ENCODE data around the gene PHACTR3. TPM values are rescaled to one million over a fixed set of nuclear protein-coding genes. Genes with fewer than 3 reads are reported as not detected.

PHACTR3 gene
- total RNA-seq, 1 donor from 2014 or later: not detected

- Mint-ChIP-seq H3K9me3 (ENCODE audit: low read depth) (no peaks in the 10 kb centered on the region), H3K27ac (ENCODE audit: unreplicated experiment) (no peak overlapping the region), H3K36me3 (ENCODE audit: low read depth) (peaks cover 4% of the 10 kb centered on the region), H3K4me3 (ENCODE audit: unreplicated experiment) (no peak overlapping the region), H3K27me3 (ENCODE audit: low read depth) (peaks cover 41% of the 10 kb centered on the region), H3K4me1 (ENCODE audit: low read depth) (peaks cover 15% of the 10 kb centered on the region)
- TF ChIP-seq, protein P1, sequence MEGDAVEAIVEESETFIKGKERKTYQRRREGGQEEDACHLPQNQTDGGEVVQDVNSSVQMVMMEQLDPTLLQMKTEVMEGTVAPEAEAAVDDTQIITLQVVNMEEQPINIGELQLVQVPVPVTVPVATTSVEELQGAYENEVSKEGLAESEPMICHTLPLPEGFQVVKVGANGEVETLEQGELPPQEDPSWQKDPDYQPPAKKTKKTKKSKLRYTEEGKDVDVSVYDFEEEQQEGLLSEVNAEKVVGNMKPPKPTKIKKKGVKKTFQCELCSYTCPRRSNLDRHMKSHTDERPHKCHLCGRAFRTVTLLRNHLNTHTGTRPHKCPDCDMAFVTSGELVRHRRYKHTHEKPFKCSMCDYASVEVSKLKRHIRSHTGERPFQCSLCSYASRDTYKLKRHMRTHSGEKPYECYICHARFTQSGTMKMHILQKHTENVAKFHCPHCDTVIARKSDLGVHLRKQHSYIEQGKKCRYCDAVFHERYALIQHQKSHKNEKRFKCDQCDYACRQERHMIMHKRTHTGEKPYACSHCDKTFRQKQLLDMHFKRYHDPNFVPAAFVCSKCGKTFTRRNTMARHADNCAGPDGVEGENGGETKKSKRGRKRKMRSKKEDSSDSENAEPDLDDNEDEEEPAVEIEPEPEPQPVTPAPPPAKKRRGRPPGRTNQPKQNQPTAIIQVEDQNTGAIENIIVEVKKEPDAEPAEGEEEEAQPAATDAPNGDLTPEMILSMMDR (IDR thresholded peaks at IDR 0.05): no peak
- DNase-seq (ENCODE audit: low spot score): no peak
These were observed 226.3 kb downstream of the PHACTR3 start for GRCh38 chr20:59830665-59831023.

DNA sequence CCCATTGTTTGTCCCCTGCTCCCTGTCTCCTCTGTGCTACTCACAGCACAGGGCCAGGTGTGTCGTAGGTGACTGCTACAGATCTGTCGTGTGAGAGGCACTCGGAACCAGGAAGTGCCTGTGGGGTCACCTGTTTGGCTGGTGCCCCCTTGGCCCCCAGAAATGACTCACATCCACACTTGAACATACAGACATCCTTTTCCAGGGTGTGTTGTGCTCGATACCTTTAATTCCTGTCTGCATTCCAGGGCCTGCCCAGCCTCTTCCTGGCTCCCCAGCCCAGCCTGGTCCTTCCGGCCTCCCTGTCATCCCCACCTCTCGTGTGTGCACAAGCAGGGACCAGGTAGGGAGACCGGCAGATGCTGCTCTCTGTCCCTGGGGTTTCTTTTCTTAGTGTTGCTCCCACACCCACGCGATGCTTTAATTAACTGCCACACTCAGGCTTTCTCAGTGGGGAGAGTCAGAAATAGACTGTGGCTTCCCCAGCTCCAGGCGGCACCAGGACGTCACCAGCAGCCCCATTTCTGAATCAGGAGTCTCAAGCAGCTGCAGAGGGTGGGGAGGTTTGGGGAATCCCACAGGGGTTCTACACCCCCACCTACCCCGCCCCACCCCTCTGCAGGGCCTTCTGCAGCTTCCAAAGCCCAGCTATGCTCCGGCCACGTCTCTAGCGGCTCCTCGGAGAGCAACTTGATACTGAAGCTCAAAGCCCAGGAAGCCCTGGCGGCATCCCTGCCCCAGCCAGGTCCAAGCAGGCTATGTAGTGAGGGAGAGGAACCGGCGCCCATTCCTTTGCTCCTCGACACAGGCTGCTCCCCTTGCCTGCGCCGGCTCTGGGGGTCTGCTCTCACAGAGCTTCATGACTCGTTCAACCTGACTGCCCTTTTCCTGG is 226.9 kb downstream of the PHACTR3 start:
- H3K27ac Mint-ChIP-seq (ENCODE audit: unreplicated experiment): no peak overlapping the region
- H3K4me1 Mint-ChIP-seq (ENCODE audit: low read depth): peaks cover 22% of the 10 kb centered on the region
- no peak for DNase-seq (ENCODE audit: low spot score)
- H3K36me3 Mint-ChIP-seq (ENCODE audit: low read depth): peaks cover 4% of the 10 kb centered on the region
- H3K9me3 Mint-ChIP-seq (ENCODE audit: low read depth): no peaks in the 10 kb centered on the region
- peaks cover 41% of the 10 kb centered on the region for H3K27me3 Mint-ChIP-seq (ENCODE audit: low read depth)
- TF ChIP-seq, protein P1 (IDR thresholded peaks at IDR 0.05): no peak
- H3K4me3 Mint-ChIP-seq (ENCODE audit: unreplicated experiment): no peak overlapping the region

DNA sequence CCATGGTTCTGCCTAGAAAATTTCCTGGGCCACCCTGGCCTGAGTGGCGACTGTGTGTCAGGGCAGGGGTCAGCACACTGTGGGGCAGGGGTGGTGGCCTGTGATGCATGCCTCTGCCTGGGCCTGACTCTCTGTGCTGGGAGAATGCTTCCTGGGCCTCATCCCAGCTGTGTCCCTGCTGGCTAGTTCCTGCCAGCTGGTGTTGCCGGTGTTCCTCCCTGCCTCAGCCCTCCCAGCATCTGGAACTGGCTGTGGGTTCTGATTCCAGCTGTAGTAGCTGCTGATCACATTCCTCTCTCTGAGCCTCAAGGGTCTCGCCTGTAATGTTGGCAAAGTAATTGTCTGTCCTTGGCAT is 227.6 kb downstream of the PHACTR3 start:
- H3K36me3 Mint-ChIP-seq (ENCODE audit: low read depth): peaks cover 4% of the 10 kb centered on the region
- H3K9me3 Mint-ChIP-seq (ENCODE audit: low read depth): no peaks in the 10 kb centered on the region
- H3K4me1 Mint-ChIP-seq (ENCODE audit: low read depth): peaks cover 28% of the 10 kb centered on the region
- TF ChIP-seq, protein P1 (IDR thresholded peaks at IDR 0.05): no peak
- peaks cover 35% of the 10 kb centered on the region for H3K27me3 Mint-ChIP-seq (ENCODE audit: low read depth)
- no peak for DNase-seq (ENCODE audit: low spot score)
- H3K4me3 Mint-ChIP-seq (ENCODE audit: unreplicated experiment): no peak overlapping the region
- H3K27ac Mint-ChIP-seq (ENCODE audit: unreplicated experiment): no peak overlapping the region

DNA sequence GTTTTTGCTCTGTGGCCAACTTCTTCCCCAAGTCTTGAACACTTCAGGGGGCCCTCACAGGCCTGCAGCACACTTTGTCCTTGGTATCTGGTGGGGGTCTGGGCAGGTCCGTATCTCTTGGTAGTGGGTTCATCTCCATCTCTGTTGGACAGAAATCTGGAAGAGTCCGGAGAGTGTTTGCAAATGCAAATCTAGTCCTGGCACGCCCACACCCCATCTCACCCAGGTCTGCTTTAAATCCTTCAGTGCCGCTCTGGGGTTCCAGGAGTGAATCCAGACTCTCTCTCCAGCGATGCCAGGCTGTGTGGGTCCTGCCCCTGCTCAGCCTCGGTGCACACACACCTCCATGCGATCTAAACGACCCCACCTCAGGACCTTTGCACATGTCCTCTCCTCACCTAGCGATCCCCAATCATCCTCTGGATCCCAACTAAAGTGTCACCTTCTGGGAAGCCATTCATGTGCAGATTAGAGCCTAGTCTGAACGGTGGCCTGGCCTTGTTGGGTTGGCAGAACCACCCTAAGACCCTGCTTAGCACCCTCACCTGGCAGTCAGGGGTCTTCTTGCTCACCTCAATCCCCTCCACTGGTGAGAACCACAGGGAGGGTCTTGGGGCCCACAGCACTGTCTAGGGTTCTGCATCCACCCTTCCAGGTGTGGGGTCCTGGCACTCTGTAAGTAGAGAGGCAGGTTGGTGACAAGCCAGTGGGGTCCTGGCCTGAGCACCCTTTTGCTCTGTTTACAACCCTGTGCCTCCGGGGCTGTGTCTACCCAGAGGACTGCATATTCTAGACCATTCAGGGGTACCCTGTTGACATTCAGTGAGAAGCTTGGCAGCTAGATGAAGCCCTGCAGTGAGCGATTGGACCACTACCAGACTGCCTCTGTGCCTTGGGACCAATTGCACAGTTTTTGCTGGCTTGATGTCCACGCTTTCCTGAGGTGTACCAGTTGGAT is 228.3 kb downstream of the PHACTR3 start:
- TF ChIP-seq, protein P1 (IDR thresholded peaks at IDR 0.05): no peak
- DNase-seq (ENCODE audit: low spot score): no peak
- Mint-ChIP-seq H3K9me3 (ENCODE audit: low read depth) (no peaks in the 10 kb centered on the region), H3K36me3 (ENCODE audit: low read depth) (peaks cover 4% of the 10 kb centered on the region), H3K4me3 (ENCODE audit: unreplicated experiment) (no peak overlapping the region), H3K27ac (ENCODE audit: unreplicated experiment) (no peak overlapping the region), H3K4me1 (ENCODE audit: low read depth) (peaks cover 28% of the 10 kb centered on the region), H3K27me3 (ENCODE audit: low read depth) (peaks cover 36% of the 10 kb centered on the region)

DNA sequence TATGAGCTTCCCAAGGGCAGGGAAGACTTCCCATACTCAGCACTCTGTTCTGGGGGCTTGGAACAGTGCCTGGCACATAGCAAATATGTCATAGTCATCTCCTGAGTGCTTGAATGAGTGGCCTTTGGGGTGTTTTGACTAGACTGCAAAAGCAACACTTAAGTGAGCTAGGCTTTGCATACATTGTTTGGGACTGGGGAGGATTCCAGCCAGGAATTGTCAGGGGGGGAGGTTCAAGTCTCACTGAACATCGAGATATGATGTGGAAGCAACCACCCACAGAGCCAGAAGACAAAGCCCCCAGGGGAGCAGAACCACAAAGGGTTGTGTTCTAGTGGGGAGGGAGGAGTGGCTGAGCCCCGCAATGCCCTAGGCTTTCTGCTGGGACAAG is 230.7 kb downstream of the PHACTR3 start:
- H3K9me3 Mint-ChIP-seq (ENCODE audit: low read depth): no peaks in the 10 kb centered on the region
- no peak overlapping the region for H3K4me3 Mint-ChIP-seq (ENCODE audit: unreplicated experiment)
- TF ChIP-seq, protein P1 (IDR thresholded peaks at IDR 0.05): no peak
- H3K4me1 Mint-ChIP-seq (ENCODE audit: low read depth): peaks cover 24% of the 10 kb centered on the region
- no peak for DNase-seq (ENCODE audit: low spot score)
- H3K36me3 Mint-ChIP-seq (ENCODE audit: low read depth): peaks cover 5% of the 10 kb centered on the region
- no peak overlapping the region for H3K27ac Mint-ChIP-seq (ENCODE audit: unreplicated experiment)
- peaks cover 23% of the 10 kb centered on the region for H3K27me3 Mint-ChIP-seq (ENCODE audit: low read depth)
